Measurements from ENCODE around the gene AKAP1.

The AKAP1 gene, protein sequence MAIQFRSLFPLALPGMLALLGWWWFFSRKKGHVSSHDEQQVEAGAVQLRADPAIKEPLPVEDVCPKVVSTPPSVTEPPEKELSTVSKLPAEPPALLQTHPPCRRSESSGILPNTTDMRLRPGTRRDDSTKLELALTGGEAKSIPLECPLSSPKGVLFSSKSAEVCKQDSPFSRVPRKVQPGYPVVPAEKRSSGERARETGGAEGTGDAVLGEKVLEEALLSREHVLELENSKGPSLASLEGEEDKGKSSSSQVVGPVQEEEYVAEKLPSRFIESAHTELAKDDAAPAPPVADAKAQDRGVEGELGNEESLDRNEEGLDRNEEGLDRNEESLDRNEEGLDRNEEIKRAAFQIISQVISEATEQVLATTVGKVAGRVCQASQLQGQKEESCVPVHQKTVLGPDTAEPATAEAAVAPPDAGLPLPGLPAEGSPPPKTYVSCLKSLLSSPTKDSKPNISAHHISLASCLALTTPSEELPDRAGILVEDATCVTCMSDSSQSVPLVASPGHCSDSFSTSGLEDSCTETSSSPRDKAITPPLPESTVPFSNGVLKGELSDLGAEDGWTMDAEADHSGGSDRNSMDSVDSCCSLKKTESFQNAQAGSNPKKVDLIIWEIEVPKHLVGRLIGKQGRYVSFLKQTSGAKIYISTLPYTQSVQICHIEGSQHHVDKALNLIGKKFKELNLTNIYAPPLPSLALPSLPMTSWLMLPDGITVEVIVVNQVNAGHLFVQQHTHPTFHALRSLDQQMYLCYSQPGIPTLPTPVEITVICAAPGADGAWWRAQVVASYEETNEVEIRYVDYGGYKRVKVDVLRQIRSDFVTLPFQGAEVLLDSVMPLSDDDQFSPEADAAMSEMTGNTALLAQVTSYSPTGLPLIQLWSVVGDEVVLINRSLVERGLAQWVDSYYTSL

DNA sequence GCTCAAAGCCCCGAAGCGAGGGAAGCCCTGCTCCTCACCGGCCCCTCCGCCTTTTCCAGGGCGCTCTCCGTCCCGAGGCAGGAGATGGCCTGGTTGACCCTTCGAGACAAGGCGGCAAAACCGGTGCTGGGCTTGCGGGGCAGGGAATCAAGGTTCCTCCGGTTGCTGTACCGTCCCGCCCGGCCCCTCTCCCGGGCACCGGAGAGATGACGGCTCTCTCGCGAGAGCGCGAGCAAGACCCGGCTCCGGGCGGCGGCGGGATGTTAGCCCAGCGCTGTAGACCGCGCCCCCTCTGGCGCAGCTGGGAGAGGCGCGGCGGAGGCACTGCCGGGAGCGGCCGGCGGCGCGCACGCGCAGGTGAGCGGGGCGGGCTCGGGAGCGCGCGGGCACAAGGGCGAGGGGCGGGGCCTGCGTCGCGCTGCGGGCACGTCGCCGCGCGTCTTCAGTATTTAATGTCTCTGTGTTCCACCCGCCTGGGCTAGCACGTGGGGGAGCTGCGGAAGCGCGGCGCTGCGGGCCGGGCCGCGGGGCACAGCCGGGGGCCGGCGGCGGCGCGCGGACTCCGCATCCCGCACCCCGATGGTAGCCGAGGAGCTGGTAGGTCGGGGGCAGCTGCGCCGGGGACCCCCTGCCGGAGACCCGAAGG, at the start of gene AKAP1:
Gene AKAP1, plus strand, starts transcription at position 445 of the 646 bp plus-strand sequence. CDS start 20,219 bp downstream, outside the sequence.
- peak; percentile 89 to 91 for DNase-seq (ENCODE audit: low read depth in 2 of 2)

DNA sequence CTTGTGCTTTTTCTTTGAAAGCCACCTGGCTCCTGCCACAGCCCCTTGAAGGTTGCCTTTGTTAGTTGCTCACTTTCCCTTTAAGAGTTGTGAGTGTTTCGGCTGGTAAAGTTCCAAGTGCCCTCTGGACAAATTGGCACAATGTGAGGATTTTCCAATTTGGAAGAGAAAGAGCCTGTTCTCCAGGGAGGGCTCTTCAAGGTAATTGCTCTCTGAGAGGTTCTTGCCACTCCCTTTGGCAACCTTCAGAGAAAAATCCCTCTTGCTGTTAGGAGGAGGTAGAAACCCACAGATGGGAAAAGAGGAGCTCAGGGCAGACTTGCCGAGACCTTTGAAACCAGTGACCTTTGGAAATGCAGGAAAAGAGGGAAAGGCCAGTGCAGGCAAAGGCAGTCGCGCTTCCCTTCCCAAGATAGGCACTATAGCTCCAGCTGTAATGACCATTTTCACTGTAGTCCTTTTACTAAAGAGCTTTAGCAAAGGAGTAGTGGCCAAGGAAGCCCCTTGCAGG, 49.0 kb upstream of the AKAP1 start:
- no peak for DNase-seq (ENCODE audit: low read depth in 2 of 2)

GRCh38 chr17:57037411-57037810, 47.6 kb upstream of the AKAP1 start:
- no peak for DNase-seq (ENCODE audit: low read depth in 2 of 2)

- DNase-seq (ENCODE audit: low read depth in 2 of 2), result no peak
These were observed 46.6 kb upstream of the AKAP1 start for GRCh38 chr17:57038486-57038885.

DNA sequence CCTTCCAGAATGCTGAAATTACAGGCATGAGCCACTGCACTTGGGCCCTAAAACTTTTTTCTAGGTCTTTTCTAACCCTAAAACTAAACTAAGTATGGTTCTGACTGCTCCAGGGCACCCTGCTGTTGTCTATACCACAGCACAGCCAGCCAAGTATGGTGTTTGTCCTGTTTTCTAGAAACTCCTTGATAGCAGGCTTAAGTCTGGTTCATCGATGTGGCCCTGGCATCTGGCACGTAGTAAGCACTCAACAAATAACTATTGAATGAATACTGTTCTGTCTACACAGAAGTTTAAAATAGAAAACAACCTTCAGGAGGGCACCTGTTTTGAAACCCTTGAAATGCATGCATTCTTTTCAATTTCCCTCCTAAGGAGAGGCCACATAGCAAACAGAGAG, 44.5 kb upstream of the AKAP1 start:
- DNase-seq (ENCODE audit: low read depth in 2 of 2), result no peak

DNA sequence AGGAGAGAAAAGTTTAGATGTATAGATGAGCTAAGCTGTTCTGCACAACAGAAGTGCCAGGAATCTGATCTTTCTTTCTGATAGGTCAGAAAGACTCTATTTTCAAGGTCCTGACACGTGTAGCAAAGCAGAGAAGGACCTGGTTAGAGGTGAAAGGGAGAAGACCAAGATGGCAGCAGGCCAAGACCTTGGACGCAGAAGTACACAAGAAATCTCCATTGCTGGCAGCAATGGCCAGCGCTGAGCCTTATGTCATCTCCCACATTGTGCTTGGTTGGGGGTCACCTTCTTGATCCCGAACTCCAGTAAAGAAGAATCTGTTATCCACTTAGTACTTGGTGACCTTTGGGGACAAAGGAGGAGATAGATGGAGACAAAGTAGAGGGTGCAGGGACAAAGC, 41.8 kb upstream of the AKAP1 start:
- DNase-seq (ENCODE audit: low read depth in 2 of 2), result no peak

- no peak for DNase-seq (ENCODE audit: low read depth in 2 of 2)
These were observed 39.8 kb upstream of the AKAP1 start for GRCh38 chr17:57044976-57045867.

DNA sequence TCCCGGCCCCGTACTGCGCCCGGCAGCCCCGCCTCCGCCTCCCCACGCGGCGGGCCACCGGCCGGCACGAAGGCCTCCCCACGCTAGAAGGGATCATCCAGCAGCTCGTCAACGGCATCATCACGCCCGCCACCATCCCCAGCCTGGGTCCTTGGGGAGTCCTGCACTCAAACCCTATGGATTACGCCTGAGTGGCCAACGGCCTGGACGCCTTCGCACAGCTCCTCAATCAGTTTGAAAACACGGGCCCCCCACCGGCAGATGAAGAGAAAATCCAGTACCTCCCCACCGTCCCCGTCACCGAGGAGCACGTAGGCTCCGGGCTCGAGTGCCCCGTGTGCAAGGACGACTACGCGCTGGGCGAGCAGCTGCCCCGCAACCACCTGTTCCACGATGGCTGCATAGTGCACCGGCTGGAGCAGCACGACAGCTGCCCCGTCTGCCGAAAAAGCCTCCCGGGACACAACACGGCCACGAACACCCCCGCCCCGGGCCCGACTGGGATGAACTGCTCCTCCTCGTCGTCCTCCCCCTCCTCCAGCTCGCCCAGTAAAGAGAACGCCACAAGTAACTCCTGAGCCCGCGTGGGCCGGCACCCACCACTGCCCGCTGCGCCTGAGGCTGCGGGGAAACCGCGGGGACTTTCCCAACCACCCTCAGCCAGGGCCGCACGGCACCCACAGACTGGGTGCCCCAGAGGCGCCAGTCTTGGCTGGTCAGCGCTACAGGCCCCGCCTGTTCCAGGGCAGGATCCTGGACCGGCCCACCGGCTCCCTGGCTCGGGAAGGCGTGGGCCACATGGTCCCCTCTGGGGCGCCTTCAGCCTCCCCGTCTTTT, 39.0 kb upstream of the AKAP1 start:
- peak; percentile 10 to 18 for DNase-seq (ENCODE audit: low read depth in 2 of 2)

DNA sequence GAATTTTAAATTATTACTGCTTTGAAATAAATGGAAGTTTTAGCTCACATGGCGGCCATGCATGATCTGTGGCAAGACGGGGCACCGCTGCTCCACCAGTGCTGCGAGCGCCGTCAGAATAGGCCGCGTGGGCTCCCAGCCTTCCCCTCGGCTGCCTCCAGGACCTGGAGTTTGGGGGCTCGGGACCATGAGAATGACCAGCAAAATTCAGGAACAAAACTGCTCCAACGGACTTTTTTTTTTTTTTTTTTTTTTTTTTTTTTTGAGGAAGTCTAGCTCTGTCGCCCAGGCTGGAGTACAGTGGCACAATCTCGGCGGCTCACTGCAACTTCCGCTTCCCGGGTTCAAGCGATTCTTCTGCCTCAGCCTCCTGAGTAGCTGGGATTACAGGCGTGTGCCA, 38.3 kb upstream of the AKAP1 start:
- no peak for DNase-seq (ENCODE audit: low read depth in 2 of 2)

DNA sequence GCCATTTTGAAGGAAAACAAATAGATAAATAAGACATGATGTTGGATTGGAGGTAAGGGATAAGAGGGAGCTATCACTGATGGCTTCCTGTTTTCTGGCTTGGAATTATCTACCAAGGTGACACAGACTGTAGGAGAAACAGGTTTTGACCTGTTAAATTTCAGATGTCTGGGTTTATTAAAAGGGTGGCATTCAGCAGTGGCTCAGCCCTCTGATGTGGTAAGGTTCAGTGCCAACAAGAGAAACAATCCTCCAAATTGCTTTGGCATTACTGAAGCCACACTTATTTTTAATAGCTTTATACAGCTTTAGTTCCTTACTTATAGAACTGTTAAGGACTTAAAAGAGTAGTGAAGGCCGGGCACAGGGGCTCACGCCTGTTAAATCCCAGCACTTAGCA, 37.0 kb upstream of the AKAP1 start:
- no peak for DNase-seq (ENCODE audit: low read depth in 2 of 2)

DNA sequence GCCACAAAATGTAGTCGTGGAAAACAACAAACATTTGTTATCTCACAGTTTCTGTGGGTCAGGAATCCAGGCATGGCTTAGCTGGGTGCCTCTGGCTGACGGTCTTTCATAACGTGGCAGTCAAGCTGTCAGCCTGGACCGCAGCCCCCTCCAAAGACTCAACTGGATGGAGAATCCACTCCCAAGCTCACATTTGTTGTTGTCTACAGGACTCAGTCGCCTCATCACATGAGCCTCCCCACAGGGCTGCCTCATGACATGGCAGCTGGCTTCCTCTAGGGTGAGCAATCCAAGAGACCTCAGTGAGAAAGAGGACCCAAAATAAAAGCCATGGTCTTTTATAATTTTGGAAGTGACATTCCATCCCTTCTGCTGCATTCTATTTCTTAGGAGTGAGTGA, 34.7 kb upstream of the AKAP1 start:
- DNase-seq (ENCODE audit: low read depth in 2 of 2), result no peak

DNA sequence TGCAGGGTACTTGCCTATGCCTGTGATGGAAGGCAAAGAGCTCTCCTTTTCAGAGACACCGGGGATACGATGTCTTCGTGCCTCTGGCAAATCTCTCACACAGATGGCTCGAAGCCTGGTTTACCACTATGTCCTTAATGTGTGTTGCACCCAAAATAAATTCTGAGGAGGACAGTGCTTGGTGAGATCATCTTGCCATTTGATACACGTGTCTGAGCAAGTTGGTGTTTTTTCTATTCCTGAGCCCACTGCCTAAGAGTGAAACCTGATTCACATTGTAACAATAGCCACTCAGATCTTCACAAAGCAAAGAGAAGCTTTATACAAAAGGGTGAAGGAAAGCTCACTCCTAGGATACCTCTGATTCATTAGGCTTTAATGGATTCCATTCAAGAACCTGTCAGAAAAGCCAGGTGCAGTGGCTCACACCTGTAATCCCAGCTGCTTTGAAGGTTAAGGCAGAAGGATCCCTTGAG, 33.1 kb upstream of the AKAP1 start:
- no peak for DNase-seq (ENCODE audit: low read depth in 2 of 2)

DNA sequence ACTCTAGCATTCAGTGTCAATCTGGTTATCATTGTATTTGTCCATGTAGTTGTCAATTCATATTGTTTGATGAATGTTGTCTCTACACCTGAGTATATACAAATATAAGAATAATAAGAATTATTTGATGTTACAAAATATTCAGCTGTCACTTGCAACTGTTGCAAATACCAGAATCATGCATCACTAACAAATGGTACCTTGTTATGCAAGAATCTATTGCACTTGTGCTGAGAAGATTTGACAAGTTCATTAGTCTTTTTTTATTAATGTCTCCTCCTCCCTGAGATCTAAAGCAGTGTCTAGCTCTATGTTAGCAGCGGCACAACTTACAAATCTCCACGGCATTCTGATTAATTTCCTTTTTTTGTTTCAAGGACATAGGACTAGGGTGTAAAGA, 22.2 kb upstream of the AKAP1 start:
- DNase-seq (ENCODE audit: low read depth in 2 of 2), result no peak

GRCh38 chr17:57067162-57067561, 17.9 kb upstream of the AKAP1 start:
- DNase-seq (ENCODE audit: low read depth in 2 of 2), result no peak

- no peak for DNase-seq (ENCODE audit: low read depth in 2 of 2)
These were observed 17.3 kb upstream of the AKAP1 start for GRCh38 chr17:57067781-57068180.

DNA sequence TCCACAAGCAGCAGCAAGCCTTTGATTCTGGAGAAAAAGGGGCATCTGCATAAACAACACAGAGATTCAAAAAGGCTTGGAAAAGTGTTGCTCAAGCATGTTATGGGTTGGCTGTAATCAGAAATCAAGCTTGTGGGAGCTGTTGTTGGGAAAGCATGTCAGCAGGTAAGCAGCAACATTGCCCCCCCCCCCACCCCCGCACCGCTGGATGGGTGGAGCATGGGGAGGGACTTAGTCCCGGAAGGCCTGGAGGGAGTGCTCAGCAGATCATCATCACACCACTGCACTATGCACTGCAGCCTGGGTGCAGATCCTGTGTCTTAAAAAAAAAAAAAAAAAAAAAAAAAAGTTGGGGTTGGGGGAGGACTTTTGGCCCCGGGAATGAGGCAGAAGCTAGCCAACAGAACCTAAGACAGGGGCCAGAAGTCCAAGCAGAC, 16.8 kb upstream of the AKAP1 start:
- DNase-seq (ENCODE audit: low read depth in 2 of 2), result no peak

DNA sequence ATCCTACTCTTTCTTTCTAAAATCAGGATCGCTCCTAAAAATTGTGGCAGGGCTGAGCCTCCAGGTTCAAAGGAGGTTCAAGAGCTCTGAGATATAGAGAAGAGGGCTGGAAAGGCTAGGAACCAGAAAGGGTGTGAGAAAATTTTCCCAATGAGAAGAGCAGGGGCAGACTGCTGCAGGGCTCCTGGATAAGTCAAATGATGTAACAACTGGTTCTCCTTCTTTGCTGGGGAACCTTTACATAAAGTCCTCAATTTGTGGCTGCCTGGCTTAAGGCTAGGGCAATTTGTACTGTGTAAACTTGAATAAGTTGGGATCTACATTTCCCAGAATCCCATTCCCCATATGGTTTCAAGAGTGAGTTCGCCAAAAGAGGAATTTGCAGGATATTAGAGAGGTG, 16.3 kb upstream of the AKAP1 start:
- DNase-seq (ENCODE audit: low read depth in 2 of 2), result no peak

GRCh38 chr17:57071991-57072944, 12.8 kb upstream of the AKAP1 start:
- DNase-seq (ENCODE audit: low read depth in 2 of 2), result no peak

DNA sequence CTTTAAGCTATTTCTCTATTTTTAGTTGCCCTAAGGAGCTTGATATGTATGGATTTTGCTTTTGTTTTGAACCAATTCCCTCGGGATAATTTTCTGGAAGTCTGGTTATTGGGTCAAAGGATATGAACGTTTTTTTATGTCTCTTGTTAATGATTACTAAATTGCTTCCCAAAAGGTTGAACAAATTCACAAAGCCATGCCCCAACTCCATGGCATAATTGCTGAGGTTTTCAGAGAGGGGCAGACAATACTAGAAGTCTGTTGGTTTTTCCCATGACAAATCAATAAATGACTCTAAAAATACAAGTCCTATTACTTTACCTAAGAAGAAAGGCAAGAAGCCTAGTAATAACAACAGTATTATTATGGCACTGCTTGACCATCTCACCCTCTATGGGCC, 11.4 kb upstream of the AKAP1 start:
- DNase-seq (ENCODE audit: low read depth in 2 of 2), result no peak

Measured in stimulated activated CD4-positive, alpha-beta T cell treated with anti-CD3 and anti-CD28 coated beads, Interleukin-4, amount 100 ng/mL, for 48 hours (primary cell).